Stomach (tissue), 19 donors: ENCODE results near the gene NSA2. TPM values are rescaled to one million over a fixed set of nuclear protein-coding genes. Genes with fewer than 3 reads are reported as not detected.
A peak's percentile ranks its signal among the peaks of the same experiment; 100 is the strongest.

Experiments used
- DNase-seq, 2 donors: peaks; one replicate each; pipeline versions ENCODE4 v3.0.0 to v3.0.0-alpha.2; 2013 to 2019
- H3K27ac ChIP-seq, 5 donors: fragments of 200-600 bp in 4 of 5; sonication (generic) in 4 of 5; one replicate each; pipeline ENCODE4 v1.5.1; 2013 to 2019; ENCODE audit warnings: mild to moderate bottlenecking in 1 of 5, moderate library complexity in 1 of 5
- H3K27me3 ChIP-seq, 3 donors: fragments of 200-600 bp; sonication (generic); one replicate each; pipeline ENCODE4 v1.5.1; 2017 to 2019; ENCODE audit warnings: mixed run types in 1 of 3
- H3K36me3 ChIP-seq, 4 donors: fragments of 200-600 bp; sonication (generic); 1 replicate in 3 of 4; 2 replicates in 1 of 4; pipeline ENCODE4 v1.5.1; 2016 to 2019
- H3K4me1 ChIP-seq, 4 donors: fragments of 200-600 bp; sonication (generic); one replicate each; pipeline ENCODE4 v1.5.1; 2016 to 2019
- H3K4me3 ChIP-seq, 4 donors: fragments of 200-600 bp; sonication (generic) in 3 of 4; one replicate each; pipeline ENCODE4 v1.5.1; 2016 to 2019; ENCODE audit warnings: mild to moderate bottlenecking in 1 of 4
- H3K9me3 ChIP-seq, 4 donors: fragments of 200-600 bp; sonication (generic); one replicate each; pipeline ENCODE4 v1.5.1; 2016 to 2019
- EP300 ChIP-seq: sonication (generic); formaldehyde crosslinking; IDR thresholded peaks from one replicate; pipeline ENCODE4 v1.6.1; 2017; ENCODE audit warnings: antibody characterized with exemption
- POLR2A ChIP-seq, 4 donors: fragments of 450-650 bp; IDR thresholded peaks; one replicate each; pipeline ENCODE4 v1.6.1; 2016; ENCODE audit warnings: antibody characterized with exemption in 4 of 4, control low read depth in 2 of 4, mild to moderate bottlenecking in 1 of 4, moderate library complexity in 1 of 4
- POLR2AphosphoS5 ChIP-seq, 3 donors: sonication (generic); formaldehyde crosslinking; IDR thresholded peaks; one replicate each; pipeline ENCODE4 v1.6.1; 2016; ENCODE audit warnings: antibody characterized with exemption in 3 of 3
- WGBS, 5 donors: extraction: QIAGEN DNeasy Blood & Tissue Kit in 3 of 5; methylation state at CpG; one replicate each; pipeline versions ENCODE4 v1.1.5 to v1.1.7; 2013 to 2018; 5-methylcytosine and 5-hydroxymethylcytosine counted together
- intact Hi-C: fragments of 100-400 bp; cut with DNase I; formaldehyde crosslinking; loops from one replicate; pipeline ENCODE4 v1.15.1; 2023; ENCODE audit warnings: low total_unique reads
- long read RNA-seq, 10 donors: transcript quantifications; one replicate each; lab custom pipeline, GENCODE V29; 2026
- polyA plus RNA-seq, 3 donors: library from polyadenylated mRNA; stranded (reverse); fragments of 200-250 nt; gene quantifications; one replicate each; pipeline ENCODE4 v1.2.3, GENCODE V29; 2013
- total RNA-seq, 5 donors: library from RNA; depleted of rRNA; stranded (reverse); fragments of >200 nt; gene quantifications; one replicate each; pipeline versions ENCODE4 v1.1.0 to v1.2.3, GENCODE V29; 2014 to 2016
- TF ChIP-seq, protein P1 (sequence below), 7 experiments: fragments of 450-650 bp in 4 of 7; fragments of 200-600 bp in 3 of 7; sonication (generic) in 3 of 7; IDR thresholded peaks; one replicate each; pipeline ENCODE4 v1.5.1; 2016 to 2019; ENCODE audit warnings: antibody characterized with exemption in 7 of 7, control low read depth in 2 of 7, mild to moderate bottlenecking in 1 of 7
- donor health status: healthy with polysubstance abuse.
- donor health status: Bipolar disorder and iron deficiency.
- donor health status: healthy.

Gene NSA2
- total RNA-seq (100 to 1,000 TPM in 3 of 5 donors, 10 to 100 TPM in 2; 36.8 to 217 (median 105) TPM), polyA plus RNA-seq (100 to 1,000 TPM in 2 of 3 donors, 10 to 100 TPM in 1; 100.0 to 217 (median 145) TPM)
- long read RNA-seq, donor 1, full-length matches to known transcripts, result 13 of 13 reads
- long read RNA-seq, donor 1, partial matches to known transcripts, result 0 of 13 reads
- long read RNA-seq, donor 1, other reads (novel, unspliced or antisense), result 0 of 13 reads
- long read RNA-seq, donor 2, full-length matches to known transcripts, result 27 of 27 reads
- long read RNA-seq, donor 2, partial matches to known transcripts, result 0 of 27 reads
- long read RNA-seq, donor 2, other reads (novel, unspliced or antisense), result 0 of 27 reads
- long read RNA-seq, donor 3, full-length matches to known transcripts, result 20 of 27 reads
- long read RNA-seq, donor 3, partial matches to known transcripts, result 7 of 27 reads
- long read RNA-seq, donor 3, other reads (novel, unspliced or antisense), result 0 of 27 reads
- long read RNA-seq, donor 4, full-length matches to known transcripts, result 1 of 1 reads
- long read RNA-seq, donor 4, partial matches to known transcripts, result 0 of 1 reads
- long read RNA-seq, donor 4, other reads (novel, unspliced or antisense), result 0 of 1 reads
- long read RNA-seq, donor 5, full-length matches to known transcripts, result 23 of 48 reads
- long read RNA-seq, donor 5, partial matches to known transcripts, result 25 of 48 reads
- long read RNA-seq, donor 5, other reads (novel, unspliced or antisense), result 0 of 48 reads
- long read RNA-seq, donor 6, full-length matches to known transcripts, result 53 of 77 reads
- long read RNA-seq, donor 6, partial matches to known transcripts, result 24 of 77 reads
- long read RNA-seq, donor 6, other reads (novel, unspliced or antisense), result 0 of 77 reads
- long read RNA-seq, donor 7, full-length matches to known transcripts, result 31 of 97 reads
- long read RNA-seq, donor 7, partial matches to known transcripts, result 66 of 97 reads
- long read RNA-seq, donor 7, other reads (novel, unspliced or antisense), result 0 of 97 reads
- long read RNA-seq, donor 8, full-length matches to known transcripts, result 28 of 55 reads
- long read RNA-seq, donor 8, partial matches to known transcripts, result 27 of 55 reads
- long read RNA-seq, donor 8, other reads (novel, unspliced or antisense), result 0 of 55 reads
- long read RNA-seq, donor 9, full-length matches to known transcripts, result 34 of 117 reads
- long read RNA-seq, donor 9, partial matches to known transcripts, result 83 of 117 reads
- long read RNA-seq, donor 9, other reads (novel, unspliced or antisense), result 0 of 117 reads
- long read RNA-seq, donor 10, full-length matches to known transcripts, result 8 of 13 reads
- long read RNA-seq, donor 10, partial matches to known transcripts, result 5 of 13 reads
- long read RNA-seq, donor 10, other reads (novel, unspliced or antisense), result 0 of 13 reads

DNA sequence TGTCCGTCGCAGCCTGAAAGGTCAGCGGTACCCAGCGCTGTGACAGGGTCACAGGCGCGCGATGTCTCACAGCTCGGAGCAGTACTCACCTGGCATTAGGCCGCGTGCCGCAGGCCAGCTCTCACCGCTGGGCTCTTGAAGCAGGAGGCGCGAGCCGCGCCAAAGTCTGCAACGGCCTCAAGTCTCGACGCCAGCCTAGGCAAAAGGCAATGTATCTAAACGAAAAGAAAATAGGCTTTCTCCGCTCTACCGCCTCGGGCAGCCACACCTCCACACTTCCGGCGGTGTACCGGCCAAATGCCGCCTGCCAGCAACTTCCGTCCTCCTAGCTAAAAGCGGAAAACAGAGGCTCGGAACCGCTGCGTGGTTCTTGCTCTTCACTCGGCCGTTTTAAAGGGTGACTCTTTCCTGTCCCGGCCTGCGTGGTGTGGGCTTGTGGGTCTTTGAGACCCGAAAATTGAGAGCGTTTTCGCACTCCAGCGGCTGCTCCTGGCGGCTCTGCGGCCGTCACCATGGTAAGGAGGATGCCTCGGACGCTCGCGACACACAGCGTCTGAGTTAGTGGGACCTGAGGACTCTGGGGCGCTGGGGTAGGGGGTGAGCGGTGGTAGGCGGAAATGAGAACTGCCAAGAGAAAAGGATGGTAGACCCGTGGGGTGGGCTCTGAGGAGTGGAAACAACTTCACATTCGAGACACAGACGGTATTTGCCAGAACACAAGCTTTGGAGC, at the start of gene NSA2, which contains the start of gene GFM2:
Gene NSA2 (plus strand): TSS at position 401 of the 730 bp plus-strand sequence. CDS start 112 bp downstream, at position 513.
Gene GFM2 (minus strand): TSS at position 269 of the 730 bp plus-strand sequence. CDS start 3,375 bp downstream, outside the sequence.
- peak; percentile 95 to 98 for DNase-seq
- peak; percentile 49 to 94 (median 71) for TF ChIP-seq POLR2AphosphoS5 (IDR thresholded peaks at IDR 0.05)
- TF ChIP-seq, protein P1, sequence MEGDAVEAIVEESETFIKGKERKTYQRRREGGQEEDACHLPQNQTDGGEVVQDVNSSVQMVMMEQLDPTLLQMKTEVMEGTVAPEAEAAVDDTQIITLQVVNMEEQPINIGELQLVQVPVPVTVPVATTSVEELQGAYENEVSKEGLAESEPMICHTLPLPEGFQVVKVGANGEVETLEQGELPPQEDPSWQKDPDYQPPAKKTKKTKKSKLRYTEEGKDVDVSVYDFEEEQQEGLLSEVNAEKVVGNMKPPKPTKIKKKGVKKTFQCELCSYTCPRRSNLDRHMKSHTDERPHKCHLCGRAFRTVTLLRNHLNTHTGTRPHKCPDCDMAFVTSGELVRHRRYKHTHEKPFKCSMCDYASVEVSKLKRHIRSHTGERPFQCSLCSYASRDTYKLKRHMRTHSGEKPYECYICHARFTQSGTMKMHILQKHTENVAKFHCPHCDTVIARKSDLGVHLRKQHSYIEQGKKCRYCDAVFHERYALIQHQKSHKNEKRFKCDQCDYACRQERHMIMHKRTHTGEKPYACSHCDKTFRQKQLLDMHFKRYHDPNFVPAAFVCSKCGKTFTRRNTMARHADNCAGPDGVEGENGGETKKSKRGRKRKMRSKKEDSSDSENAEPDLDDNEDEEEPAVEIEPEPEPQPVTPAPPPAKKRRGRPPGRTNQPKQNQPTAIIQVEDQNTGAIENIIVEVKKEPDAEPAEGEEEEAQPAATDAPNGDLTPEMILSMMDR (IDR thresholded peaks at IDR 0.05), result peak in 2 of 7 experiments; percentile 3 to 29
- no peak for TF ChIP-seq POLR2A (IDR thresholded peaks at IDR 0.05)
- TF ChIP-seq EP300, result no peak
- intact Hi-C loops, result no loop called here
- H3K4me1 ChIP-seq, result peaks cover 17 to 57% (median 41%) of the 10 kb centered on the region in 4 donors
- WGBS, 5 donors, result 0% methylated on average over 40 to 54 of the region's 54 CpGs
- H3K27me3 ChIP-seq, result no peaks in the 10 kb centered on the region
- H3K36me3 ChIP-seq, result peaks cover 15 to 47% (median 45%) of the 10 kb centered on the region in 4 donors
- peak within 1 kb of the TSS; percentile 79 to 88 (median 86) for H3K27ac ChIP-seq
- H3K9me3 ChIP-seq, result no peaks in the 10 kb centered on the region
- H3K4me3 ChIP-seq, result peak within 1 kb of the TSS; percentile 76 to 98 (median 94)

DNA sequence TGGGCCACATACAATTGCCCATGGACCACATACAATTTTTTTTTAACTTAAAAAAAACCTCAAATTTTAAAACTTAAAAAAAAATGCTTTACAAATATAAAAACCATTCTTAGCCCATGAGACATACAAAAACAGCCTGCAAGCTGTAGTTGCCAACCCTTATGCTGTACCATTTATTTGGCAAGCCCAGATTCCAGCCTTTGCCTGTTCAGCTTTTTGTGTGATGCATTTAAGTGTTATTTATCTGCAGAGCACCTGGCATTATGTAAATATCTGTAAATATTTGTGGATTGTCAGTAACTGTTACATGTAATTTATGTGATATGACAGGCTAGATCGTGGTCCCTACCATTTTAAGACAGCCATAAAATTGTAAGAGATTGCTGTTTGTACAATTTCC, 49.5 kb upstream of the NSA2 start:
- Histone ChIP-seq H3K9me3 (no peaks in the 10 kb centered on the region), H3K36me3 (peaks cover 17 to 97% (median 93%) of the 10 kb centered on the region in 4 donors), H3K4me3 (no peak overlapping the region), H3K27me3 (no peaks in the 10 kb centered on the region), H3K4me1 (no peaks in the 10 kb centered on the region), H3K27ac (no peak overlapping the region)
- WGBS, 5 donors, result 27 to 46% (median 44%) methylated on average over 1 of the region's 1 CpG
- DNase-seq, result no peak
- intact Hi-C loops, result no loop called here
- no peak for TF ChIP-seq POLR2AphosphoS5 (IDR thresholded peaks at IDR 0.05)
- no peak for TF ChIP-seq POLR2A (IDR thresholded peaks at IDR 0.05)
- TF ChIP-seq, protein P1 (IDR thresholded peaks at IDR 0.05), result no peak
- TF ChIP-seq EP300, result no peak

DNA sequence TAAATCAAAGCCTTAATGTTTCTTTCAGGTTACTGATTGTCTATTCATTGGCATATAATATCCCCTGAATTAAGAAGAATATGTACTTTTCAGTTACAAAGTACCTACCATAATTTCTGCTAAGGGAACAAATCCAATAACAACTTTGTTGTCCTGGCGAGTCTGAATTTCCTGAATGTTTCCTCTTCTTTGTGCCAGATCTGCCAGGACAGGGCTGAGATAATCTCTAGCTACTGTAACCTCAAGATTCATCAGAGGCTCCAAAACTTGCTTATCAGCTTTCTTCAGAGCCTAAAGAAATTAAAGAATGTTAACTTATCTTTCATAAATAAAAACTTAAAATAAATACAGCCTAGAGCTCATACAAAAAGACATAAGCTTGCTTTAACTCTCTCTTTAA, 44.8 kb upstream of the NSA2 start:
- TF ChIP-seq POLR2A (IDR thresholded peaks at IDR 0.05), result no peak
- no peak for TF ChIP-seq EP300
- TF ChIP-seq, protein P1 (IDR thresholded peaks at IDR 0.05), result no peak
- TF ChIP-seq POLR2AphosphoS5 (IDR thresholded peaks at IDR 0.05), result no peak
- H3K27me3 ChIP-seq, result no peaks in the 10 kb centered on the region
- WGBS, 5 donors, result 29 to 46% (median 43%) methylated on average over 1 of the region's 1 CpG
- H3K4me1 ChIP-seq, result no peaks in the 10 kb centered on the region
- H3K36me3 ChIP-seq, result peaks cover 14 to 100% (median 95%) of the 10 kb centered on the region in 4 donors
- no peak for DNase-seq
- no peak overlapping the region for H3K4me3 ChIP-seq
- no peaks in the 10 kb centered on the region for H3K9me3 ChIP-seq
- intact Hi-C loops, result no loop called here
- no peak overlapping the region for H3K27ac ChIP-seq
